ENCODE results near the gene CRYBB3.
"Not testable (repeated sequence)": the region's sequence is repeated elsewhere in the genome, so short reads cannot be mapped to it uniquely, and the experiment has no call there.

- not testable (repeated sequence) for TF ChIP-seq POU6F1 (CRISPR knock-in tag; IDR thresholded peaks at IDR 0.05; ENCODE audit: borderline replicate concordance, low read depth); PATZ1 (CRISPR knock-in tag; IDR thresholded peaks at IDR 0.05; ENCODE audit: borderline replicate concordance); ZFP30 (CRISPR knock-in tag; IDR thresholded peaks at IDR 0.05); ARNTL (CRISPR knock-in tag; IDR thresholded peaks at IDR 0.05; ENCODE audit: borderline replicate concordance, low read depth); ZFP3 (CRISPR knock-in tag; IDR thresholded peaks at IDR 0.05)
These were observed 38.4 kb downstream of the CRYBB3 start for GRCh38 chr22:25238058-25238457.
